H1 (cell line): Measurements from ENCODE around the gene SLC2A2.

ENCODE experiments used
- EP300 ChIP-seq, 2 experiments: IDR thresholded peaks; 1 replicate in 1 of 2; 2 replicates in 1 of 2; pipeline ENCODE4 v1.6.1; 2011 to 2012; ENCODE audit warnings: low read depth in 2 of 2, low read length in 2 of 2, mild to moderate bottlenecking in 2 of 2, borderline replicate concordance in 1 of 2, inconsistent platforms in 1 of 2, moderate library complexity in 1 of 2
- KDM1A ChIP-seq: fragments of 200-600, 300-600 bp; sonication (generic); IDR thresholded peaks from 2 replicates; pipeline ENCODE4 v1.7.1; 2016; ENCODE audit warnings: mild to moderate bottlenecking, low read length, borderline replicate concordance
- MAFK ChIP-seq: IDR thresholded peaks from 2 replicates; pipeline ENCODE4 v1.6.1; 2012; ENCODE audit warnings: low read depth, mild to moderate bottlenecking, improper control_type of control experiment, low read length

DNA sequence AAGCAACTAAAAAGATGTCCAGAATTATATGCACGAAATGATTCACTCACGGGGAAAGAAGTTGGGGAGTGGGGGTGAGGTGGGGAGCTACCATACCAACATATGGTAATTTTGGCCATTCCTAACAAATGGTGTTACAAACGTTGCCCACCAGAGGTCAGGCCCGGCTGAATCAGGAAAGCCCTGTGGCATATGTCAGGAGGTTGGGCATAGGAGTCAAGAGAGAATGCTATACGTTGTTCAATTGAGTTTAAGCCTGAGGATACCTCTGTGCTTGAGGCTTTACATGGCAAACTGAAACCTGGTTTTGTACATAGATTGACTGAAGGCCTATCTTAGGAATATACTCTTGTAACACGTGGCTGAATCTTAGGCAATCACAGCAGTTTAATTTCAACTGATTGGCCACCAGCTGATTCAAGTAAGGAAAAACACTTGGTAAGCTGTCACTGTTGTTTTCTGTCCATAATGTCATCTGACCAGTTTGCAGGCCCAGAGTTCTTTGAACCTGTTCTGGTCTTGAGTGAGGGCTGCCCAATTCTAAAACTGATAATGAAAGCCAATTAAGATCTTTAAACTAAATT is 23.4 kb upstream of the SLC2A2 start:
- TF ChIP-seq MAFK (no peak), EP300 (IDR thresholded peaks at IDR 0.05; ENCODE audit: borderline replicate concordance in 1 of 2, low read depth in 2 of 2, low read length in 2 of 2) (no peak), KDM1A (no peak)
